AG04450 (cell line): ENCODE data around the gene BMP2. TPM values are rescaled to one million over a fixed set of nuclear protein-coding genes. Genes with fewer than 3 reads are reported as not detected.
A peak's percentile ranks its signal among the peaks of the same experiment; 100 is the strongest.

ENCODE experiments used
- CTCF ChIA-PET: fragments of 300-600, 350-600 bp; formaldehyde crosslinking; extraction: SDS; loops from one replicate; lab custom pipeline; 2022; ENCODE audit warnings: antibody characterized with exemption, inconsistent platforms; lab: Charles Lee
- POLR2A ChIA-PET: fragments of 350-600 bp; formaldehyde crosslinking; extraction: SDS; loops from one replicate; lab custom pipeline; 2021; ENCODE audit warnings: antibody characterized with exemption, inconsistent platforms; lab: Yijun Ruan, JAX
- DNase-seq: peaks from one replicate; pipeline ENCODE4 v3.0.0-alpha.2; 2011; ENCODE audit warnings: low read depth, low spot score
- H3K27ac ChIP-seq: one replicate; pipeline ENCODE4 v1.5.1; 2012; ENCODE audit warnings: low read depth, low read length, control low read depth
- H3K27me3 ChIP-seq: one replicate; pipeline ENCODE4 v1.6.0; 2012; ENCODE audit warnings: low read length; ENCODE audit not compliant: control insufficient read depth, insufficient read depth
- H3K4me3 ChIP-seq: 2 replicates; pipeline ENCODE4 v1.5.1; 2011; ENCODE audit warnings: mild to moderate bottlenecking, low read depth, low read length, control low read depth
- H3K9me3 ChIP-seq: 2 replicates; pipeline ENCODE4 v1.5.1; 2012; ENCODE audit warnings: low read length; ENCODE audit not compliant: control insufficient read depth, insufficient read depth
- CTCF ChIP-seq: IDR thresholded peaks from 2 replicates; pipeline ENCODE4 v1.5.1; 2011; ENCODE audit warnings: low read depth, low read length, control low read depth, inconsistent platforms
- polyA plus RNA-seq: library from polyadenylated mRNA; depleted of rRNA; stranded (reverse); fragments of >200 nt; gene quantifications from 2 replicates; pipeline ENCODE4 v1.2.3, GENCODE V29; 2011

Gene BMP2
- polyA plus RNA-seq, 1 experiment, result 1.6 TPM

GRCh38 chr20:6750438-6750837 is 17.0 kb upstream of the BMP2 start:
- no peak for TF ChIP-seq CTCF
- Histone ChIP-seq H3K27me3 (no peaks in the 10 kb centered on the region), H3K4me3 (no peak overlapping the region), H3K27ac (no peak overlapping the region), H3K9me3 (no peaks in the 10 kb centered on the region)
- POLR2A ChIA-PET, result no interaction called here
- CTCF ChIA-PET, result interaction anchor here (1.0 to 1.9 kb wide), 2 partner anchors 15 to 485 kb away, joined by 3 to 11 read pairs; no protein-coding TSS in a partner anchor
- no peak for DNase-seq

DNA sequence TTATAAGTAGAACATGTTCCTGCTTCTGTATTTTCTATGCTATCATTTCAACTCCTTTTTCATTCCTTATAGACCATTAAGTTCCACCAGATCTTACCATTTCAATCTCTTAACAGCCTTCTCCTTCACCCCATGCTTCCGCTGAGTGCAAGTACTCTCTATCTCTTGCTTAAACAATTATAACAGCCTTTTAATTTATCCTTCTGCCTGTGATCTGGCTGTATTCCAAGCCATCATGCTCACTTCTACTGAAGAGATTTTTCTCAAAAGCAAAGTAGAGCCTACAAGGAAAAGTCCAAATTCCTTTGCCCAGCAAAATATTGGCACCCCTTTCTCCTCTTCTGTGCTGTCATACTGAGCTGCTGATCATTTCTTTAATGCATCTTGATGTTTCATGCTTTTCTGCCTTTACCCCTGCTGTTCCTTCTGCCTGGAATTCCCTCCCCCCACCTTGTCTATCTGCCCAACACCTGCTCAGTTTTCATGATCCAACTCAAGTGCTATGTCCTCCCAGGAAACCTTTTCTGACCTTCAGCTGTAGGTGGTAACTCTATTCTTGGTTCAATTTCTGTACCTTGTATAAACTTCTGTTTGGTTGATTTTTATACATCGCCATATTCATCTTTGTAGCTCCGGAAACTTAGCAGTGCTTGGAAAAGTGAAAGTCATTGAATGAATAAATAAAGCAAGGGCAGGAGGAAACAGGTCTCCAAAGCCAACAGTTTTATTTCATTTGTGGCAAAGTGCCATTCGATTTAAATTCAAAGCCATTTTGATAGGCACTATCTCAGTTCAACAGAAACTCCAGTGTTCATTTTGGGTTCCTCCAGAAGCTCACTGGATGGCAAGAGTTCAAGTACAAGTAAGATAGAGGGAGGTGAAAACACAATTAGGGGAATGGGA is 10.5 kb upstream of the BMP2 start:
- Histone ChIP-seq H3K27me3 (no peaks in the 10 kb centered on the region), H3K27ac (no peak overlapping the region), H3K9me3 (no peaks in the 10 kb centered on the region), H3K4me3 (no peak overlapping the region)
- ChIA-PET CTCF (interaction anchor here (2.3 kb wide), 1 partner anchor 9 kb away, joined by 14 read pairs; no protein-coding TSS in a partner anchor), POLR2A (no interaction called here)
- TF ChIP-seq CTCF, result no peak
- DNase-seq, result no peak

DNA sequence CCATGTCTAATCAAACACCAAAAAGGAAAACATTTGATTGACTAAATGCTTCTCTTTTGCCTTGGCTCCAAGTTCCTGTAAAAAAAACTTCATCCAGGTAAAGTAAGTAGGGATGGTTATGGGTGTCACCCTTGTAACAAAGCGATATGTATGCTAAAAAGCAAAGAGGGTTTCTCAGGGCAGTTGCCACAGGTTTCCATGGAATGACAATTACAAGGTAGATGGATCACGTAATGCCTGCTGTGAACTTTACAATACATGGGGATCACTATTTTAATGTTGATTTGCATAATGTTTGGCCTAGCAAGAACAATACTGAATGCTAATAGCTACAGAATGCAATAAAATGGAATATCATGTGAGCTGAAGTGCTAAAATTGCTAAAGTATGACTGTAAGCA is 2.9 kb upstream of the BMP2 start:
- H3K9me3 ChIP-seq, result no peaks in the 10 kb centered on the region; the same call in 1 of the 2 replicates
- no peak for DNase-seq
- CTCF ChIA-PET, result interaction anchor here (0.6 to 3.2 kb wide), 24 partner anchors 9 to 1163 kb away, joined by 3 to 25 read pairs (median 7); no protein-coding TSS in a partner anchor
- H3K27ac ChIP-seq, result no peak overlapping the region
- peaks cover 13% of the 10 kb centered on the region for H3K27me3 ChIP-seq
- POLR2A ChIA-PET, result no interaction called here
- no peak for TF ChIP-seq CTCF
- no peak overlapping the region for H3K4me3 ChIP-seq

DNA sequence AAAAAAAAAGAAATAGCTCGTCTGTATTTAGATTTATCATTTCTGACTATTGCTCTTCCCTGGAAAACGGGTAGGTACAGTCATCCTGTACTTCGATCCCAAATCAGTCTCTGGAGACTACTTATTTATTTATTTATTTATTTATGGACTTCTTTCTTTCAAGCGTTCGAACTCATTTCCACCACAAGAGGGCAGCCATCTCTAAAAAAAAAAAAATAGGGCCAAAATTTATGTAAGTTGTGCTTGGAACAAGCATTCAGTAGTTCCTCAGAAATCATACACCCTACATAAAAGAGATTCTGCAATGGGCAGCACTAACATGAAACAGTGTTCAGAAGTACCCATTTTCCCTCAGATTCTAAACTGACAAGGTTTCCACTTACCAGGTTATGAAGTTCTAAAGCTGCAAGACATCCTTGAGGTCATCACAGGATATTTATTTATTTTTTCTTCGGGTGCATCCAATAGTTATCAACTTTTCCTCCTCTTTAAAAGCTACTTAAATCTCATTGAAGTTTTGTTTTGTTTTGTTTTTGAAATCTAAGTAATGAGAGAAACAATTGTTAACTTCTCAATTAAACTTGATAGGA is 1.9 kb upstream of the BMP2 start:
- H3K27ac ChIP-seq, result no peak overlapping the region
- DNase-seq, result peak; percentile 34
- no peak overlapping the region for H3K4me3 ChIP-seq
- H3K27me3 ChIP-seq, result peaks cover 22% of the 10 kb centered on the region
- TF ChIP-seq CTCF, result peak; percentile 64
- H3K9me3 ChIP-seq, result no peaks in the 10 kb centered on the region; the same call in 1 of the 2 replicates
- ChIA-PET POLR2A (no interaction called here), CTCF (interaction anchor here (0.6 to 3.2 kb wide), 50 partner anchors 9 to 1162 kb away, joined by 3 to 25 read pairs (median 4); no protein-coding TSS in a partner anchor)
